ENCODE measurements around the gene TTC27.

DNA sequence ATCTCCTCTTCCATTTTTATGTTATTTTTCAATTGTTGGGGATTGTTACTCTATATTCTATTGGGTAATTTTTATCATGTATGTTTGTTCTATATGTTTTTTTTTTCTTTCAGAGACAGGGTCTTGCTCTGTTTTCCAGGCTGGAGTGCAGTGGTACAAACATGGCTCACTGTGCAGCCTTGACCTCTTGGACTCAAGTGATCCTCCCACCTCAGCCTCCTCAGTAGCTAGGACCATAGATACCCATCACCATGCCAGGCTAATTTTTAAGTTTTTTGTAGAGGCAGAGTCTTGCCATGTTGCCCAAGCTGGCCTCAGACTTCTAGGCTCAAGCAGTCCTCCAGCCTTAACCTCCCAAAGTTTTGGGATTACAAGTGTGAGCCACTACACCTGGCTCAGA lies 88.7 kb downstream of the TTC27 start:
- TF ChIP-seq EZH2 (IDR thresholded peaks at IDR 0.05) (no peak), POLR2AphosphoS5 (IDR thresholded peaks at IDR 0.05; ENCODE audit: borderline replicate concordance, low read depth, low read length) (no peak), FOXP2 (optimal IDR thresholded peaks at IDR 0.05; ENCODE audit: control extremely low read depth, extremely low read length, insufficient read depth) (no peak)
